Femur (tissue), 1 donor: ENCODE results near the gene CCDC12.

Experiments
- DNase-seq: peaks from one replicate; pipeline ENCODE4 v3.0.0-alpha.2; 2017

Gene CCDC12

GRCh38 chr3:46995901-46996562 is 19.5 kb upstream of the CCDC12 start:
- DNase-seq = no peak

- DNase-seq = no peak
Measured at GRCh38 chr3:46994801-46995731, 18.5 kb upstream of the CCDC12 start.

- no peak for DNase-seq
Measured at GRCh38 chr3:46993986-46994385, 17.4 kb upstream of the CCDC12 start.

GRCh38 chr3:46993292-46993691 is 16.7 kb upstream of the CCDC12 start:
- no peak for DNase-seq

- no peak for DNase-seq
Measured at GRCh38 chr3:46992231-46992630, 15.7 kb upstream of the CCDC12 start.

- no peak for DNase-seq
Measured at GRCh38 chr3:46991406-46992165, 15.0 kb upstream of the CCDC12 start.

GRCh38 chr3:46990573-46991374 is 14.2 kb upstream of the CCDC12 start:
- no peak for DNase-seq

GRCh38 chr3:46989146-46989810 is 12.7 kb upstream of the CCDC12 start:
- no peak for DNase-seq

GRCh38 chr3:46988616-46989015 is 12.1 kb upstream of the CCDC12 start:
- no peak for DNase-seq

- peak; percentile 72 for DNase-seq
Measured at GRCh38 chr3:46987743-46988401, 11.3 kb upstream of the CCDC12 start.

GRCh38 chr3:46987319-46987742 is 10.8 kb upstream of the CCDC12 start:
- no peak for DNase-seq

- no peak for DNase-seq
Measured at GRCh38 chr3:46986782-46987310, 10.3 kb upstream of the CCDC12 start.

GRCh38 chr3:46986055-46986730 is 9.6 kb upstream of the CCDC12 start:
- DNase-seq = no peak

GRCh38 chr3:46985588-46985987 is 9.0 kb upstream of the CCDC12 start:
- no peak for DNase-seq

- DNase-seq = no peak
Measured at GRCh38 chr3:46984591-46985459, 8.3 kb upstream of the CCDC12 start.

- no peak for DNase-seq
Measured at GRCh38 chr3:46982546-46982945, 6.0 kb upstream of the CCDC12 start.

- DNase-seq = no peak
Measured at GRCh38 chr3:46981932-46982471, 5.5 kb upstream of the CCDC12 start.

GRCh38 chr3:46979958-46980497 is 3.5 kb upstream of the CCDC12 start:
- DNase-seq = no peak
